Smooth muscle cell (in vitro differentiated cells): ENCODE results near the gene URI1. TPM values are rescaled to one million over a fixed set of nuclear protein-coding genes. Genes with fewer than 3 reads are reported as not detected.

Source experiments
- DNase-seq: peaks from one replicate; lab custom pipeline; 2025; ENCODE audit not compliant: unreplicated experiment; lab: John Stamatoyannopoulos, UW
- H2AFZ ChIP-seq: fragments of 200-600 bp; sonication (generic); 2 replicates; pipeline ENCODE4 v1.6.0; 2016; ENCODE audit warnings: antibody characterized with exemption, low read depth, mild to moderate bottlenecking
- H3F3A ChIP-seq: fragments of 200-600 bp; sonication (generic); 2 replicates; pipeline ENCODE4 v1.6.0; 2017; ENCODE audit warnings: antibody characterized with exemption, low read depth
- H3K27ac ChIP-seq: fragments of 200-600 bp; sonication (generic); 2 replicates; pipeline ENCODE4 v1.5.1; 2016; ENCODE audit warnings: low read depth, mild to moderate bottlenecking
- H3K27me3 ChIP-seq: fragments of 200-600 bp; sonication (generic); 2 replicates; pipeline ENCODE4 v1.6.1; 2016; ENCODE audit warnings: low read depth, mild to moderate bottlenecking
- H3K36me3 ChIP-seq: fragments of 200-600 bp; sonication (generic); 2 replicates; pipeline ENCODE4 v1.5.1; 2016; ENCODE audit warnings: low read depth
- H3K4me1 ChIP-seq: fragments of 200-600 bp; sonication (generic); 2 replicates; pipeline ENCODE4 v1.5.1; 2016; ENCODE audit warnings: low read depth
- H3K4me2 ChIP-seq: fragments of 200-600 bp; sonication (generic); 2 replicates; pipeline ENCODE4 v1.6.0; 2016; ENCODE audit warnings: mild to moderate bottlenecking
- H3K4me3 ChIP-seq: fragments of 200-600 bp; sonication (generic); 2 replicates; pipeline ENCODE4 v1.5.1; 2016; ENCODE audit warnings: mild to moderate bottlenecking
- H3K79me2 ChIP-seq: fragments of 200-600 bp; sonication (generic); 2 replicates; pipeline ENCODE4 v1.6.0; 2016; ENCODE audit warnings: low read depth, mild to moderate bottlenecking
- H3K9ac ChIP-seq: fragments of 200-600 bp; sonication (generic); 2 replicates; pipeline ENCODE4 v1.6.0; 2016; ENCODE audit warnings: low read depth
- H3K9me3 ChIP-seq: fragments of 200-600 bp; sonication (generic); replicated peaks from 2 replicates; pipeline ENCODE4 v1.5.1; 2016; ENCODE audit warnings: low read depth
- H4K20me1 ChIP-seq: fragments of 200-600 bp; sonication (generic); 2 replicates; pipeline ENCODE4 v1.6.0; 2016; ENCODE audit warnings: low read depth
- WGBS: methylation state at CpG from one replicate; pipeline ENCODE4 v1.1.7; 2016; ENCODE audit warnings: low lambda C conversion rate; 5-methylcytosine and 5-hydroxymethylcytosine counted together
- polyA plus RNA-seq: library from polyadenylated mRNA; unstranded; fragments of >200 nt; fragmentation: Nextera tagmentation; extraction: Ambion mirVana; gene quantifications from 2 replicates; pipeline ENCODE4 v1.2.1, GENCODE V29; 2016
- total RNA-seq: library from RNA; depleted of rRNA; stranded (reverse); fragments of >200 nt; gene quantifications from 2 replicates; pipeline ENCODE4 v1.2.3, GENCODE V29; 2014
- TF ChIP-seq, protein P1 (sequence below): fragments of 200-600 bp; sonication (generic); IDR thresholded peaks from 2 replicates; pipeline ENCODE4 v1.5.1; 2017; ENCODE audit warnings: borderline replicate concordance, mild to moderate bottlenecking, antibody characterized with exemption; ENCODE audit not compliant: insufficient read depth, poor library complexity, severe bottlenecking

Gene URI1
- total and polyA plus RNA-seq, 2 experiments from 2014 or later = 39.3 to 47.6 TPM

DNA sequence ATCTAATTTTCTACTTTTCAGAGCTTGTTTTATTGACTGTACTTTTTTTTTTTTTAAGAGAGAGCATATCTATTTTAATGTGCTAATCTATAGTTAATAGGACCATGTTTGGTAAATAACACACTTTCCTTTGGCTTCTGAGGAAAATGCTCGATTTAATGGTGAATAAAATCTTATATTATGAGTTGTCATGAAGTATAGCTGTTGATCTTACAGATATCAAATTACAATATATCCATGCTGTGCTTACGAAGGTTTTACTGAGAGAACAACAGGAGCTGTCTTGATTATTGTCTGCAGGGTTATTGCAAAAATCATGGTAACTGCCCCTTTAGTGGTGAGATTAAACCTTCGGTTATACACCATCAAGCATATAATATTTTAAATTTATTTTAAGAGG, 29.6 kb downstream of the URI1 start:
- Histone ChIP-seq H3F3A (no peaks in the 10 kb centered on the region), H3K79me2 (peaks cover 97% of the 10 kb centered on the region), H3K36me3 (no peaks in the 10 kb centered on the region), H3K9me3 (no peaks in the 10 kb centered on the region), H2AFZ (no peak overlapping the region), H3K9ac (no peak overlapping the region), H3K27me3 (no peaks in the 10 kb centered on the region), H3K4me3 (no peak overlapping the region), H3K4me1 (no peaks in the 10 kb centered on the region), H3K27ac (no peak overlapping the region), H4K20me1 (peaks cover 98% of the 10 kb centered on the region), H3K4me2 (no peak overlapping the region)
- no peak for DNase-seq
- TF ChIP-seq, protein P1, sequence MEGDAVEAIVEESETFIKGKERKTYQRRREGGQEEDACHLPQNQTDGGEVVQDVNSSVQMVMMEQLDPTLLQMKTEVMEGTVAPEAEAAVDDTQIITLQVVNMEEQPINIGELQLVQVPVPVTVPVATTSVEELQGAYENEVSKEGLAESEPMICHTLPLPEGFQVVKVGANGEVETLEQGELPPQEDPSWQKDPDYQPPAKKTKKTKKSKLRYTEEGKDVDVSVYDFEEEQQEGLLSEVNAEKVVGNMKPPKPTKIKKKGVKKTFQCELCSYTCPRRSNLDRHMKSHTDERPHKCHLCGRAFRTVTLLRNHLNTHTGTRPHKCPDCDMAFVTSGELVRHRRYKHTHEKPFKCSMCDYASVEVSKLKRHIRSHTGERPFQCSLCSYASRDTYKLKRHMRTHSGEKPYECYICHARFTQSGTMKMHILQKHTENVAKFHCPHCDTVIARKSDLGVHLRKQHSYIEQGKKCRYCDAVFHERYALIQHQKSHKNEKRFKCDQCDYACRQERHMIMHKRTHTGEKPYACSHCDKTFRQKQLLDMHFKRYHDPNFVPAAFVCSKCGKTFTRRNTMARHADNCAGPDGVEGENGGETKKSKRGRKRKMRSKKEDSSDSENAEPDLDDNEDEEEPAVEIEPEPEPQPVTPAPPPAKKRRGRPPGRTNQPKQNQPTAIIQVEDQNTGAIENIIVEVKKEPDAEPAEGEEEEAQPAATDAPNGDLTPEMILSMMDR = no peak
- 97% methylated on average over 3 of the region's 3 CpGs for WGBS

DNA sequence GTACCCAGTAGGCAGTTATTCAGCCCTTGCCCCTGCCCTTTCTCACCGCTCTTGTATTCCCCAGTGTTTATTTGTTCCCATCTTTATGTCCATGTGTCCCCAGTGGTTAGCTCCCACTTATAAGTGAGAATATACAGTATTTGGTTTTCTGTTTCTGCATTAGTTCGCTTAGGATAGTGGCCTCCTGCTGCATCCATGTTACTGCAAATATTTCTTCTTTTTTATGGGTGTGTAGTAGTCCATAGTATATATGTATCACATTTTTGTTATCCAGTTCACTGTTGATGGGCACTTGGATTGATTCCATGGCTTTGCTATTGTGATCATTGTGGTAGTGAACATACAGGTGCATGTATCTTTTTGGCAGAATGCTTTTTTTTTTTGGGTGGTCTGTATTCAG, 32.7 kb downstream of the URI1 start:
- H3K4me3 ChIP-seq = no peak overlapping the region
- TF ChIP-seq, protein P1 = no peak
- H3F3A ChIP-seq = no peaks in the 10 kb centered on the region
- no peak for DNase-seq
- H3K27ac ChIP-seq = no peak overlapping the region
- H3K9me3 ChIP-seq = no peaks in the 10 kb centered on the region
- H3K79me2 ChIP-seq = peaks cover 96% of the 10 kb centered on the region
- H4K20me1 ChIP-seq = peaks cover 98% of the 10 kb centered on the region
- no peaks in the 10 kb centered on the region for H3K4me1 ChIP-seq
- no peaks in the 10 kb centered on the region for H3K27me3 ChIP-seq
- H3K9ac ChIP-seq = no peak overlapping the region
- no peak overlapping the region for H2AFZ ChIP-seq
- 99% methylated on average over 2 of the region's 2 CpGs for WGBS
- H3K36me3 ChIP-seq = no peaks in the 10 kb centered on the region
- no peak overlapping the region for H3K4me2 ChIP-seq

DNA sequence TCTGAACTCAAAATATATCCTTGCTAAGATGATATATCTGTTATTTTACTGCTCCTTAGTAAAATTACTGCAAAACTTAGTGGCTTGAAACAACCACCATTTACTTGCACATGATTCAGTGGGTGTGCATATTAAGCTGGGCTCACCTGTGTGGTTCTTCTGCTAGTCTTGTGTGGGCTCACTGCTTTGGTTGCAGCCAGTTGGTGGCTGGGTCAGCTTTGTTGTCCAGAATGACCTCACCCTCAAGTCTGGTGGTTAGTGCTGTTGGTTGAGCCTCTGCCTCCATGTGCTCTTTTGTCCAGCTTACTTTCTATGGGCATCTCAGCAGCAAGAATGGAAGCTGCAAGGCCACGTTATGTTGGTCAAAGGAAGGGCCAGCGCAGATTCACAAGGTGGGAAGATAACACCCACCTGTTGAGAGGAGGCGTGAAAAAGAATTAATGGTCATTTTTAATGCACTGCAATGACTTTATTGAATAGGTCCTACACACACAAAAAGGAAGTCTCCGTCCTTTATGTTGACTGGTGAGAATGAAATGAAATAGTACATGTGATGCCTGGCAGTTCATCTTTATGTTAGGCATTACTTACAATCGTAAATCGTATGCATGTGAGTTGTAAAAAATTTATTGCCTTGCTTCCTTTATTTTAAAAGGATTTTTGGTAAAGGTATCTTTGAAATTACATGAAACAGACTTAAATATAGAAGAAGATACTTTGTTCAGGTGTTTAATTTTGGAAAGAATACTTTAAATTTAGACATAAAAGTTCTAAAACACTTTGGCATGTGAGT, 34.3 kb downstream of the URI1 start:
- Histone ChIP-seq H2AFZ (no peak overlapping the region), H3K4me1 (no peaks in the 10 kb centered on the region), H3K79me2 (peaks cover 92% of the 10 kb centered on the region), H3F3A (no peaks in the 10 kb centered on the region), H3K27ac (no peak overlapping the region), H3K4me2 (no peak overlapping the region), H4K20me1 (peaks cover 96% of the 10 kb centered on the region), H3K36me3 (no peaks in the 10 kb centered on the region), H3K9ac (no peak overlapping the region), H3K9me3 (no peaks in the 10 kb centered on the region), H3K4me3 (no peak overlapping the region), H3K27me3 (no peaks in the 10 kb centered on the region)
- 96% methylated on average over 6 of the region's 6 CpGs for WGBS
- DNase-seq = no peak
- TF ChIP-seq, protein P1 = no peak

DNA sequence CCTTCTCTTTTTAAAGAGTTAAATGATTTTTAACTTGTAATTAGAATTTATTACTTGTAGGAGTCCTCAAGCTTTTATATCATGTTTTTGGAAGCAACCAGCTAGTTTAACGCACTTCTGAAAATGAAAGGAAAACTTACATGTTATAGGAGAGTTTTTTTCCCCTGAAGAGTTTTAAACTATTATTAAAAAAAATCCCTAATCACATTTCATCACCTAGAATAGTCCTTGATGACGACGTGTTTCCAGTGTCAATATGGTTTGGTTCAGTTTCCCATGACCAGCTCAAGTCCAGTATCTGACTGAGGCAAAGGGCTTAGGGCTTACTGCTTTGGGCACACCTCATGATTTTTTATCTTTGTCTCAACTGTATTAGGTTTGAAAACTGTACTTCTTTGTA, 36.0 kb downstream of the URI1 start:
- no peak overlapping the region for H3K9ac ChIP-seq
- no peaks in the 10 kb centered on the region for H3K27me3 ChIP-seq
- H3K79me2 ChIP-seq = peaks cover 83% of the 10 kb centered on the region
- no peaks in the 10 kb centered on the region for H3K4me1 ChIP-seq
- no peak overlapping the region for H3K4me2 ChIP-seq
- H3F3A ChIP-seq = no peaks in the 10 kb centered on the region
- H3K4me3 ChIP-seq = no peak overlapping the region
- no peaks in the 10 kb centered on the region for H3K9me3 ChIP-seq
- H3K36me3 ChIP-seq = no peaks in the 10 kb centered on the region
- WGBS = 94% methylated on average over 3 of the region's 3 CpGs
- DNase-seq = no peak
- H4K20me1 ChIP-seq = peaks cover 96% of the 10 kb centered on the region
- H2AFZ ChIP-seq = no peak overlapping the region
- TF ChIP-seq, protein P1 = no peak
- H3K27ac ChIP-seq = no peak overlapping the region
